ENCODE data around the gene TSN. TPM values are rescaled to one million over a fixed set of nuclear protein-coding genes. Genes with fewer than 3 reads are reported as not detected.

TSN gene
- total RNA-seq, 1 donor from 2014 or later, result 119 TPM

GRCh38 chr2:121741450-121741849, 14.0 kb upstream of the TSN start:
- DNase-seq (ENCODE audit: low read depth in 2 of 2), result no peak

- DNase-seq (ENCODE audit: low read depth in 2 of 2), result peak in 1 of 2 donors; percentile 22
Observed at GRCh38 chr2:121746071-121746578, 9.3 kb upstream of the TSN start.

- DNase-seq (ENCODE audit: low read depth in 2 of 2), result peak; percentile 37 to 53
Observed at GRCh38 chr2:121748202-121748601, 7.2 kb upstream of the TSN start.

- no peak for DNase-seq (ENCODE audit: low read depth in 2 of 2)
Observed at GRCh38 chr2:121754851-121755236, 607 bp upstream of the TSN start.

- DNase-seq (ENCODE audit: low read depth in 2 of 2), result no peak
Observed at GRCh38 chr2:121764681-121765228, 9.3 kb downstream of the TSN start.

- no peak for DNase-seq (ENCODE audit: low read depth in 2 of 2)
Observed at GRCh38 chr2:121766624-121767023, 11.2 kb downstream of the TSN start.

GRCh38 chr2:121768143-121768755, 12.8 kb downstream of the TSN start:
- no peak for DNase-seq (ENCODE audit: low read depth in 2 of 2)

- DNase-seq (ENCODE audit: low read depth in 2 of 2), result peak; percentile 33 to 82
Observed at GRCh38 chr2:121771976-121772742, 16.7 kb downstream of the TSN start.

- DNase-seq (ENCODE audit: low read depth in 2 of 2), result no peak
Observed at GRCh38 chr2:121774235-121774634, 18.8 kb downstream of the TSN start.

- DNase-seq (ENCODE audit: low read depth in 2 of 2), result no peak
Observed at GRCh38 chr2:121776361-121776760, 20.9 kb downstream of the TSN start.

- no peak for DNase-seq (ENCODE audit: low read depth in 2 of 2)
Observed at GRCh38 chr2:121776885-121777698, 21.6 kb downstream of the TSN start.

- DNase-seq (ENCODE audit: low read depth in 2 of 2), result peak; percentile 31 to 79
Observed at GRCh38 chr2:121777699-121778058, 22.2 kb downstream of the TSN start.

- no peak for DNase-seq (ENCODE audit: low read depth in 2 of 2)
Observed at GRCh38 chr2:121778741-121779487, 23.5 kb downstream of the TSN start.

- no peak for DNase-seq (ENCODE audit: low read depth in 2 of 2)
Observed at GRCh38 chr2:121783180-121783579, 27.7 kb downstream of the TSN start.

GRCh38 chr2:121788685-121789084, 33.2 kb downstream of the TSN start:
- DNase-seq (ENCODE audit: low read depth in 2 of 2), result no peak

GRCh38 chr2:121790276-121790956, 35.0 kb downstream of the TSN start:
- peak; percentile 47 to 67 for DNase-seq (ENCODE audit: low read depth in 2 of 2)

- DNase-seq (ENCODE audit: low read depth in 2 of 2), result no peak
Observed at GRCh38 chr2:121791290-121791689, 35.8 kb downstream of the TSN start.

- DNase-seq (ENCODE audit: low read depth in 2 of 2), result peak in 1 of 2 donors; percentile 88
Observed at GRCh38 chr2:121791801-121792221, 36.4 kb downstream of the TSN start.

GRCh38 chr2:121793816-121794215, 38.4 kb downstream of the TSN start:
- DNase-seq (ENCODE audit: low read depth in 2 of 2), result no peak

- DNase-seq (ENCODE audit: low read depth in 2 of 2), result no peak
Observed at GRCh38 chr2:121794233-121794632, 38.8 kb downstream of the TSN start.

- no peak for DNase-seq (ENCODE audit: low read depth in 2 of 2)
Observed at GRCh38 chr2:121796239-121796638, 40.8 kb downstream of the TSN start.
